Breast epithelium (tissue), 3 donors: ENCODE measurements around the gene S100A7A.

Source experiments
- POLR2AphosphoS5 ChIP-seq, 3 donors: sonication (generic); formaldehyde crosslinking; IDR thresholded peaks; one replicate each; pipeline ENCODE4 v1.6.1; 2017; ENCODE audit warnings: antibody characterized with exemption in 3 of 3
- TF ChIP-seq, protein P1 (sequence below), 3 donors: fragments of 450-650 bp; IDR thresholded peaks; one replicate each; pipeline ENCODE4 v1.5.1; 2016 to 2017; ENCODE audit warnings: antibody characterized with exemption in 3 of 3, mild to moderate bottlenecking in 3 of 3, moderate library complexity in 3 of 3

DNA sequence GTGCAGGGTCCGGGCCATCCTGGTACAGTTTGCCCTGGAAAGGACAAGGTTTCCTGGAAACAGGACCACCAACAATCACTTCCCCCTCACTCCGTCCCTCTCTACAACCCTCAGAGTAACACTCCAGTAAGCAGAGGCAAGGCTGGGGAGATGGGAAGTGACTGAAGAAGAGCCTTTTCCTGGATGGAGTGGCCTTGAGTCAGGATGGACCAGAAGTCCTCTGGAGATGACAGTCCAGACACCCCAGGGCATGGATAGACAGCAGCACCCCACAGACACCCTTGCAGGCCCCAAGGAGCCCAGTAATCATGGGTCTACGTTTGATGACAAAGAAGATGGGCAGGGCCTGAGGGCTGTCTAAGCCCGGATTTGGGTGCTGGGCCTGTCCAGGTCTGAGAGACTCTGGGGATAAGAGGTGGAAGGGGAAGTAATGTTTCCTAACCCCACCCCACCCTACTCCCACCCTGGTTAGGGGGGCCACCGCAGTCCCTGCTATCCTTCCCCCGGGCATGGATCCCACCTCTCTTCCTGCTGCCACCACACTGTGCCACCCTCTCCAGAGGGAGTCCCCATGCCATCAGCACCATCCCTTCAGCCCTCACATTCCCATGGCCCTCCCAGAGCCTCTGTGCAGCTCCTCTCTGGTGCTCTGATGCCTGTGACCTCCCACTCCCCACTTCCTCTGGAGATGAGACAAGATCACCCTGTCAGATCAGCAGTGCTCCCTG, 18.2 kb upstream of the S100A7A start:
- TF ChIP-seq, protein P1, sequence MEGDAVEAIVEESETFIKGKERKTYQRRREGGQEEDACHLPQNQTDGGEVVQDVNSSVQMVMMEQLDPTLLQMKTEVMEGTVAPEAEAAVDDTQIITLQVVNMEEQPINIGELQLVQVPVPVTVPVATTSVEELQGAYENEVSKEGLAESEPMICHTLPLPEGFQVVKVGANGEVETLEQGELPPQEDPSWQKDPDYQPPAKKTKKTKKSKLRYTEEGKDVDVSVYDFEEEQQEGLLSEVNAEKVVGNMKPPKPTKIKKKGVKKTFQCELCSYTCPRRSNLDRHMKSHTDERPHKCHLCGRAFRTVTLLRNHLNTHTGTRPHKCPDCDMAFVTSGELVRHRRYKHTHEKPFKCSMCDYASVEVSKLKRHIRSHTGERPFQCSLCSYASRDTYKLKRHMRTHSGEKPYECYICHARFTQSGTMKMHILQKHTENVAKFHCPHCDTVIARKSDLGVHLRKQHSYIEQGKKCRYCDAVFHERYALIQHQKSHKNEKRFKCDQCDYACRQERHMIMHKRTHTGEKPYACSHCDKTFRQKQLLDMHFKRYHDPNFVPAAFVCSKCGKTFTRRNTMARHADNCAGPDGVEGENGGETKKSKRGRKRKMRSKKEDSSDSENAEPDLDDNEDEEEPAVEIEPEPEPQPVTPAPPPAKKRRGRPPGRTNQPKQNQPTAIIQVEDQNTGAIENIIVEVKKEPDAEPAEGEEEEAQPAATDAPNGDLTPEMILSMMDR (IDR thresholded peaks at IDR 0.05), result no peak
- no peak for TF ChIP-seq POLR2AphosphoS5 (IDR thresholded peaks at IDR 0.05)
